Upper lobe of right lung (tissue), 1 donor: Measurements from ENCODE around the gene USP24. TPM values are rescaled to one million over a fixed set of nuclear protein-coding genes. Genes with fewer than 3 reads are reported as not detected.
A peak's percentile ranks its signal among the peaks of the same experiment; 100 is the strongest.

Source experiments
- ATAC-seq: fragments of 200-7000 bp; cut with Tn5 transposase; one replicate; pipeline ENCODE4 v1.9.1; 2020; ENCODE audit warnings: mild to moderate bottlenecking, moderate library complexity
- DNase-seq: peaks from one replicate; pipeline ENCODE4 v3.0.0-alpha.2; 2020
- H3K27ac ChIP-seq: fragments of 200-600 bp; one replicate; pipeline ENCODE4 v1.8.0; 2022
- H3K27me3 ChIP-seq: fragments of 200-600 bp; one replicate; pipeline ENCODE4 v1.8.0; 2022; ENCODE audit warnings: mild to moderate bottlenecking
- H3K36me3 ChIP-seq: fragments of 200-600 bp; one replicate; pipeline ENCODE4 v1.8.0; 2022
- H3K4me1 ChIP-seq: fragments of 200-600 bp; one replicate; pipeline ENCODE4 v1.8.0; 2022
- H3K4me3 ChIP-seq: fragments of 200-600 bp; one replicate; pipeline ENCODE4 v1.8.0; 2022; ENCODE audit warnings: mild to moderate bottlenecking
- H3K9me3 ChIP-seq: fragments of 200-600 bp; one replicate; pipeline ENCODE4 v1.8.0; 2022
- intact Hi-C: fragments of 100-400 bp; cut with DNase I; formaldehyde crosslinking; loops from one replicate; pipeline ENCODE4 v1.11.0; 2022
- total RNA-seq: library from RNA; stranded (reverse); fragmentation: NEBNext Ultra II Directional; extraction: Animal tissue kit (Norgen Biotek cat#: 25700); gene quantifications from one replicate; pipeline ENCODE4 v1.2.1, GENCODE V29; 2021
- TF ChIP-seq, protein P1 (sequence below): fragments of 200-600 bp; IDR thresholded peaks from one replicate; pipeline ENCODE4 v1.8.0; 2022; ENCODE audit warnings: antibody characterized with exemption
- donor health status: DM: no; HTN: yes; CAD: no; lungs with severe emphysema.

Gene USP24
- total RNA-seq, 1 donor from 2014 or later: 39.5 TPM

DNA sequence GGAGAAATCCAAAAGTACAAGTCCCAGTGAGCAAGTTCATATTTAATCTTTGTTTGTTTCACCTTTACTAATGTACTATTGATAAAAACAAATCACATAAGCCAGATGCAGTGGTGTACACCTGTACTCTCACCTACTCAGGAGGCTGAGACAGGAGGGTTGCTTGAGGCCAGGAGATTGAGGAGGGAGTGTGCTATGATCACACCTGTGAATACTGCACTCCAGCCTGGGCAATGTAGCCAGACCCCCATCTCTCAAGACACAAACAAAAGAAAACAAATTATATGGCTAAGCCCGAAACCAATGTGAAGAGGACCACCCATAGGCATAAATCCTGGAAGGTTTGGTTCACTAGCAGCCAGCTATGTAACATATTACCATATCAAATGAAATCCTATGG, 9.6 kb upstream of the USP24 start:
- ATAC-seq (no peak), DNase-seq (no peak)
- Histone ChIP-seq H3K4me3 (no peak overlapping the region), H3K27me3 (no peaks in the 10 kb centered on the region), H3K9me3 (no peaks in the 10 kb centered on the region), H3K4me1 (no peaks in the 10 kb centered on the region), H3K36me3 (no peaks in the 10 kb centered on the region), H3K27ac (no peak overlapping the region)
- TF ChIP-seq, protein P1, sequence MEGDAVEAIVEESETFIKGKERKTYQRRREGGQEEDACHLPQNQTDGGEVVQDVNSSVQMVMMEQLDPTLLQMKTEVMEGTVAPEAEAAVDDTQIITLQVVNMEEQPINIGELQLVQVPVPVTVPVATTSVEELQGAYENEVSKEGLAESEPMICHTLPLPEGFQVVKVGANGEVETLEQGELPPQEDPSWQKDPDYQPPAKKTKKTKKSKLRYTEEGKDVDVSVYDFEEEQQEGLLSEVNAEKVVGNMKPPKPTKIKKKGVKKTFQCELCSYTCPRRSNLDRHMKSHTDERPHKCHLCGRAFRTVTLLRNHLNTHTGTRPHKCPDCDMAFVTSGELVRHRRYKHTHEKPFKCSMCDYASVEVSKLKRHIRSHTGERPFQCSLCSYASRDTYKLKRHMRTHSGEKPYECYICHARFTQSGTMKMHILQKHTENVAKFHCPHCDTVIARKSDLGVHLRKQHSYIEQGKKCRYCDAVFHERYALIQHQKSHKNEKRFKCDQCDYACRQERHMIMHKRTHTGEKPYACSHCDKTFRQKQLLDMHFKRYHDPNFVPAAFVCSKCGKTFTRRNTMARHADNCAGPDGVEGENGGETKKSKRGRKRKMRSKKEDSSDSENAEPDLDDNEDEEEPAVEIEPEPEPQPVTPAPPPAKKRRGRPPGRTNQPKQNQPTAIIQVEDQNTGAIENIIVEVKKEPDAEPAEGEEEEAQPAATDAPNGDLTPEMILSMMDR: no peak
- intact Hi-C loops: no loop called here

DNA sequence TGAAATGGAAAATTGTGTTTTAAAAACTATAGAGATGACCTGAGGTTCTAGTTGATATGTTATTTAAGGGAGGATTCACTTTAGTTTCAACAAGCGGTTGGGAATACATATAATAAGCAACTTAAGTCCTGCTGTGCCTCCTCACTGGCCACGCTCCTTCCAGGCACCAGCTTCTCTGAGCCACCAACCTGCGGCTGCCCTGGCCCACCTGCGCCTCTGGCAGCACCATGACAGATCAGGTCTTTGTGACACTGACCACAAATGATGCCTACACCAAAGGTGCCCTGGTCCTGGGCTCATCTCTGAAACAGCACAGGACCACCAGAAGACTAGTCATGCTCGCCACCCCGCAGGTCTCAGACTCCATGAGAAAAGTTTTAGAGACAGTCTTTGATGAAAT, 7.0 kb upstream of the USP24 start:
- no peak for ATAC-seq
- no peak for DNase-seq

DNA sequence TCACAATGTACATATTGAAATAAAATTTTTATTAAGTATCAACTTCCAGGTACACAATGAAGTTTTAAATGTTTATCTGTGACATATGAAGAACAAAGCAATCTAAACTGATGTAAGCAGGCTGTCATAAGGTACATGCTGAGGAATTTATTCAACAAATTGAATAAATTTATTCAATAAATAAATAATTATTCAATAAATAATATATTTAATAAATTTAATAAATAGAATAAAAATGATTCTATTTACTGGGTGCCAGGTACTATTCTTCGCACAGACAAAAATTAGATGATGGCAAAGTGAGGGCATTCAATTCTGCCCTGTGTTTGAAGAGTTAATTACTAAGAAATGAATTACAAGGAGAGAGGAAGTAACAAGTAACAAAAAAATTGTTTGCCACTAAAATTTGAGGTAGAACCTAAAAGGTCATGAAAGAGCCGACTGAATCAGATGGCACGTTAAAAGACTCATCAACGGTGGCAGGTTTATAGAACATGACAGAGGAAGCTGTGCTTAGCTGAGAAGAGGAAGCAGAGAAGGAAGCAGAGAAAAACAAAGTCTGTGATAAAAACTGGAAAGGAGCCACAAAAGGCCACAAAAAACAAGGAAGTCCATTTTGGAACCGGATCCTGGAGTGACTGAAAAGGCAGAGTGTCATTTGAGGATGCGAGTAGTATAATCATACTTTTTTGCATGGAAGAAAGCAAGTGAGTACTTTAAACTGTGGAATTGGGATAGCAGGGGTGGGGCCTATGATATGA, 2.2 kb upstream of the USP24 start:
- Histone ChIP-seq H3K27me3 (no peaks in the 10 kb centered on the region), H3K36me3 (no peaks in the 10 kb centered on the region), H3K27ac (no peak overlapping the region), H3K4me3 (no peak overlapping the region), H3K4me1 (peaks cover 31% of the 10 kb centered on the region), H3K9me3 (no peaks in the 10 kb centered on the region)
- TF ChIP-seq, protein P1: no peak
- ATAC-seq: no peak
- DNase-seq: no peak
- intact Hi-C loops: no loop called here

More for the DNA sequence above, 7.0 kb upstream of the USP24 start:
- peaks cover 10% of the 10 kb centered on the region for H3K4me1 ChIP-seq
- intact Hi-C loops: no loop called here
- no peak overlapping the region for H3K4me3 ChIP-seq
- no peaks in the 10 kb centered on the region for H3K9me3 ChIP-seq
- H3K27me3 ChIP-seq: no peaks in the 10 kb centered on the region
- no peak overlapping the region for H3K27ac ChIP-seq
- TF ChIP-seq, protein P1: no peak
- H3K36me3 ChIP-seq: no peaks in the 10 kb centered on the region

DNA sequence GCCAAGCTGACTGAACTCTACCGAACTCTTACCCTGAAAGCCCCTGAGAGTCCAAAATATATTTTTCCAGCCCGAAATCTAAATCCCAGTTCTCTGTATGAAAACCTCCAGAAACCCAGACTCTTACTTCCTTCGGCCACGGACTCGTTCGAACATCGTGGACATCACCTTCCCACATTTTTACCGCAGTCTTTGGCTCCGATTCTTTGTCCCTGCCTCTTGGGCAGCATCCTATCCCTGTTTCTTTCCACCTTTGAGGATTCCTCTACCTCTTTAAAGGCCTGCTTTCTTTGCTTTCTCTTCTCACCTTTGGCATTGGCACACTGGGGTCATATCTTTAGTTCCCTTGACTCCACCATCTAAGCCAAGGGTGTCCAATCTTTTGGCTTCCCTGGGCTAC, 932 bp upstream of the USP24 start:
- Histone ChIP-seq H3K4me3 (peak overlapping the region; percentile 79), H3K36me3 (no peaks in the 10 kb centered on the region), H3K27me3 (no peaks in the 10 kb centered on the region), H3K9me3 (no peaks in the 10 kb centered on the region), H3K4me1 (peaks cover 44% of the 10 kb centered on the region), H3K27ac (peak overlapping the region; percentile 96)
- DNase-seq (no peak), ATAC-seq (no peak)
- TF ChIP-seq, protein P1: no peak
- intact Hi-C loops: no loop called here

DNA sequence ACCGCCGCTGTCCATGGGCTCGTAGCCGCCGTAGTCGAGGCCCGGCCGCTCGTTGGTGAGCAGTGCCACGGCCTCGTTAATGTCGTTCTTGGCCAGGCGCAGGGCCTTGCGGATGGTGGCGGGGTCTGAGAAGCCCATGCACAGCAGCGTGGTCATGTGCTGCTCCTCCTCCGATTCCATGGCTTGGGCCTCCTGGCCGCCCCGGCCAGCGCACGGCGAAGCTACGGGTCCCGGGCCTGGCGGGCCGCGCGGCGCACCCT, 300 bp downstream of the USP24 start:
- ATAC-seq: peak; percentile 54
- no peaks in the 10 kb centered on the region for H3K36me3 ChIP-seq
- peak overlapping the region; percentile 79 for H3K4me3 ChIP-seq
- peak; percentile 79 for DNase-seq
- H3K27ac ChIP-seq: peak overlapping the region; percentile 96
- no peaks in the 10 kb centered on the region for H3K9me3 ChIP-seq
- TF ChIP-seq, protein P1: no peak
- intact Hi-C loops: no loop called here
- peaks cover 56% of the 10 kb centered on the region for H3K4me1 ChIP-seq
- no peaks in the 10 kb centered on the region for H3K27me3 ChIP-seq
